ENCODE data around the gene WFDC9. TPM values are rescaled to one million over a fixed set of nuclear protein-coding genes. Genes with fewer than 3 reads are reported as not detected.
"Not testable (repeated sequence)": the region's sequence is repeated elsewhere in the genome, so short reads cannot be mapped to it uniquely, and the experiment has no call there.

WFDC9 gene
- not detected in 2 replicates for total RNA-seq (2014; rRNA removed; shearing (Covaris generic))

DNA sequence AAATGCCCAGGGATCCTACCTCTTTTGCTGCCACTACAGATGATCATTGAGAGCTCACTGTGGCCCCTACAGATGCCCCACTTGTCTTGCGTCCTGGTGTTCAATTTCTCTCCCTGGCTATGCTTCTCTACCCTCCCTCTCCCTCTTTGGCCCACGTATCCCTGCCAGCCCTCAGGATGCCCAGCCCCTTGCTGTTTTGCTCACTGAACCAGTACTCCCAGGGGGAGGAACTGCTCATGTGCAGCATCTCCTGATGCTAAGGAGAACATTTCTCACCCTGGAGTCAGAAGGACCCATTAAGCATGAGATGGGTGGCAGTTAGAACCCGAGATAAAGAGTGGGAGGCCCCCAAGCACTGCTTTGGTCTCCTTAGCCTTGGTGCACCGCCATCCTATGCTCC lies at the start of gene WFDC9:
WFDC9 (minus strand) TSS at position 101 of the 400 bp plus-strand sequence. CDS start 21,103 bp downstream, outside the sequence.
- DNase-seq (ENCODE audit: low read depth in 1 of 2, low spot score in 2 of 2) = no peak
- H3K4me3 ChIP-seq = no peak within 1 kb of the TSS
- H3K27me3 ChIP-seq (replicated peaks) = peaks cover 4% of the 10 kb centered on the region

DNA sequence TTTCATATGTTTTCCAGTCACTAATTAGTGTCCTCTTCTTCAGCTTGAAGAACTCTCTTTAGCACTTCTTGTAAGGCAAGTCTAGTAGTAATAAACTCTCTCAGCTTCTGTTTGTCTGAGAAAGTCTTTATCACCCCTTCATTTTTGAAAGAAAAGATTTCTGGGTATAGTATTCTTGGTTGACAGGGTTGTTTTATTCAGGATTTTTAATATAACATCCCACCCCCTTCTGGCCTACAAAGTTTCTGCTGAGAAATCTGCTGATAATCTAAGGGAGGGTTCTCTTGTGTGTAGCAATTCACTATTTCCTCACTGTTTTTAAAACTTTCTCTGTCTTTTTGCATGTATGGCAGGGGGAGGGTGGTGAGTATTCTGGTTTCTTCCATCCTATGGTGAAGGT lies 48.6 kb upstream of the WFDC9 start:
- H3K27ac ChIP-seq = no peak overlapping the region
- H3K27me3 ChIP-seq (replicated peaks) = no peaks in the 10 kb centered on the region; the same call in 1 of the 2 replicates
- H3K36me3 ChIP-seq = no peaks in the 10 kb centered on the region
- DNase-seq (ENCODE audit: low read depth in 1 of 2, low spot score in 2 of 2) = no peak
- H3K4me1 ChIP-seq (replicated peaks) = no peaks in the 10 kb centered on the region
- H3K9me3 ChIP-seq (replicated peaks) = peaks cover 6% of the 10 kb centered on the region; the same call in 1 of the 2 replicates
- no peak overlapping the region for H3K4me3 ChIP-seq

More for the DNA sequence above, at the start of gene WFDC9:
- Histone ChIP-seq H3K4me1 (replicated peaks) (no peaks in the 10 kb centered on the region), H3K9me3 (replicated peaks) (no peaks in the 10 kb centered on the region), H3K36me3 (no peaks in the 10 kb centered on the region), H3K27ac (no peak within 1 kb of the TSS)

DNA sequence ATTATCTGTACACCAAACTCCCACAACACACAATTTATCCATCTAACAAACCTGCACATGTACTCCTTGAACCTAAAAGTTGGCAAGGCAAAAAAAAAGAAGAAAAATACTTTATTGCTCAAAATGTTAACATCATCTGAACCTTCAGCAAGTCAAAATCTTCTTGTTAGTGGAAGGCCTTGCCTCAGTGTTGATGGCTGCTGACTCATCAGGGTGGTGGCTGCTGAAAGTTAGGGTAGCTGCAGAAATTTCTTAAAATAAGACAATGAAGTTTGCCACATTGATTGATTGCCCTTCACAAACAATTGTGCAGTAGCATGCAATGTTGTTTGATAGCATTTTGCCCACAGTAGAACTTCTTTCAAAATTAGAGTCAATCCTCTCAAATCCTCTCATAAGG lies 41.7 kb upstream of the WFDC9 start:
- Histone ChIP-seq H3K27ac (no peak overlapping the region), H3K4me3 (no peak overlapping the region), H3K36me3 (no peaks in the 10 kb centered on the region), H3K27me3 (replicated peaks) (peaks cover 4% of the 10 kb centered on the region), H3K4me1 (replicated peaks) (no peaks in the 10 kb centered on the region), H3K9me3 (replicated peaks) (no peaks in the 10 kb centered on the region)
- no peak for DNase-seq (ENCODE audit: low read depth in 1 of 2, low spot score in 2 of 2)

DNA sequence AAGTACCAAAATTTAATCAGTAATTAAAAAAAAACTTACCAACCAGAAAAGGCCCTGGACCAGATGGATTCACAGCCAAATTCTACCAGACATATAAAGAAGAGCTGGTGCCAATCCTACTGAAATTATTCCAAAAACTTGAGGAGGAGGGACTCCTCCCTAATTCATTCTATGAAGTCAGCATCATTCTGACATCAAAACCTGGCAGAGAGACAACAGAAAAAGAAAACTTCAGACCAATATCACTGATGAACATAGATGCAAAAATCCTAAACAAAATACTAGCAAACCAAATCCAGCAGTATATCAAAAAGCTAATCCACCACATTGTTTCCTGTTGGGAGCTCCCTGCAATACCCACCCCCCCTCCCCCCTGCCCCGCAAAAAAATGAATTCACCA lies 39.1 kb upstream of the WFDC9 start, which contains the start of gene WFDC11:
WFDC11 (minus strand) TSS at position 101 of the 400 bp plus-strand sequence. CDS start 19,639 bp downstream, outside the sequence.
- Histone ChIP-seq H3K27me3 (replicated peaks) (peaks cover 4% of the 10 kb centered on the region; the same call in 1 of the 2 replicates), H3K4me1 (replicated peaks) (no peaks in the 10 kb centered on the region), H3K9me3 (replicated peaks) (no peaks in the 10 kb centered on the region), H3K36me3 (no peaks in the 10 kb centered on the region), H3K4me3 (no peak within 1 kb of the TSS), H3K27ac (no peak within 1 kb of the TSS)
- DNase-seq (ENCODE audit: low read depth in 1 of 2, low spot score in 2 of 2) = no peak

DNA sequence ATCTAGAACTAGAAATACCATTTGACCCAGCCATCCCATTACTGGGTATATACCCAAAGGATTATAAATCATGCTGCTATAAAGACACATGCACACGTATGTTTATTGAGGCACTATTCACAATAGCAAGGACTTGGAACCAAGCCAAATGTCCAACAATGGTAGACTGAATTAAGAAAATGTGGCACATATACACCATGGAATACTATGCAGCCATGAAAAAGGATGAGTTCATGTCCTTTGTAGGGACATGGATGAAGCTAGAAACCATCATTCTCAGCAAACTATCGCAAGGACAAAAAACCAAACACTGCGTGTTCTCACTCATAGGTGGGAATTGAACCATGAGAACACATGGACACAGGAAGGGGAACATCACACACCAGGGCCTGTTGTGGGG lies 26.0 kb upstream of the WFDC9 start:
- H3K36me3 ChIP-seq; H3K9me3 ChIP-seq (replicated peaks); H3K4me3 ChIP-seq; H3K27ac ChIP-seq; DNase-seq (ENCODE audit: low read depth in 1 of 2, low spot score in 2 of 2); H3K4me1 ChIP-seq (replicated peaks); H3K27me3 ChIP-seq (replicated peaks): not testable (repeated sequence)

DNA sequence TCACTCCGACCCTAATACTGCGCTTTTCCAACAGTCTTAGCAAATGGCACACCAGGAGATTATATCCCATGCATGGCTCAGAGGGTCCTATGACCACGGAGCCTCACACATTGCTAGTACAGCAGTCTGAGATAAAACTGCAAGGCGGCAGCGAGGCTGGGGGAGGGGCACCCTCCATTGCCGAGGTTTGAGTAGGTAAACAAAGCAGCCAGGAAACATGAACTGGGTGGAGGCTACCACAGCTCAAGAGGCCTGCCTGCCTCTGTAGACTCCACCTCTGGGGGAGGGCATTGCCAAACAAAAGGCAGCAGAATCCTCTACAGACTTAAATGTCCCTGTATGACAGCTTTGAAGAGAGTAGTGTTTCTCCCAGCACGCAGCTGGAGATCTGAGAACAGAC lies 20.6 kb upstream of the WFDC9 start:
- DNase-seq (ENCODE audit: low read depth in 1 of 2, low spot score in 2 of 2); H3K4me1 ChIP-seq (replicated peaks); H3K9me3 ChIP-seq (replicated peaks); H3K36me3 ChIP-seq; H3K27ac ChIP-seq; H3K4me3 ChIP-seq; H3K27me3 ChIP-seq (replicated peaks): not testable (repeated sequence)

DNA sequence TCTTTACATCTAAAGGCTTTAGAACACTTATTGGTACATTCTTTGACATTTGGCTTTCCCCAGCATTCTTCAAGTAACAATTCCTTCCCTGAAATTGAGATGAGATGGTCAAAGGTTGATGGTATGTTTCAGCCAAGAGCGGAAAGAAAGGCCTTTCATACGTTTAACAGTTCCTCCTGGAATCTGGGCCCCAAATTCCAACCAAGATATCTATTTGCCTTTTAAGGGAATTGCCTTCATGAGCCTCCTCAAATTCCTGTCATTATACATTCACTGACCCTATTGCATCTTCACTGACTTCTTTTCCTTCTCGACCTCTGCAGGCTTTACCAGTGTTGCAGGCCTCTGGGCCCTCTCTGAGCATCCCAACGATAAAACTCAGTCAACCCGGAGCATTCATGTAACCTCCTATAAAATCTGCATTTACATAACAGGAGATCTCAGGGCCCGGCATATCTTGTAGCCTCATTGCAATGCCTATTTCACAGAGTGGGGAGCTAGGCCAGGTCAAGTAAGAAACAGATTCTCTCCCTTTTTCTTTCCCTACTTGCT lies 18.3 kb upstream of the WFDC9 start:
- Histone ChIP-seq H3K4me3 (no peak overlapping the region), H3K27me3 (replicated peaks) (0 out of 2 replicates have a peak, but pooled peaks cover 6% of the 10 kb centered on the region), H3K9me3 (replicated peaks) (no peaks in the 10 kb centered on the region), H3K4me1 (replicated peaks) (no peaks in the 10 kb centered on the region), H3K36me3 (no peaks in the 10 kb centered on the region), H3K27ac (no peak overlapping the region)
- DNase-seq (ENCODE audit: low read depth in 1 of 2, low spot score in 2 of 2) = no peak

DNA sequence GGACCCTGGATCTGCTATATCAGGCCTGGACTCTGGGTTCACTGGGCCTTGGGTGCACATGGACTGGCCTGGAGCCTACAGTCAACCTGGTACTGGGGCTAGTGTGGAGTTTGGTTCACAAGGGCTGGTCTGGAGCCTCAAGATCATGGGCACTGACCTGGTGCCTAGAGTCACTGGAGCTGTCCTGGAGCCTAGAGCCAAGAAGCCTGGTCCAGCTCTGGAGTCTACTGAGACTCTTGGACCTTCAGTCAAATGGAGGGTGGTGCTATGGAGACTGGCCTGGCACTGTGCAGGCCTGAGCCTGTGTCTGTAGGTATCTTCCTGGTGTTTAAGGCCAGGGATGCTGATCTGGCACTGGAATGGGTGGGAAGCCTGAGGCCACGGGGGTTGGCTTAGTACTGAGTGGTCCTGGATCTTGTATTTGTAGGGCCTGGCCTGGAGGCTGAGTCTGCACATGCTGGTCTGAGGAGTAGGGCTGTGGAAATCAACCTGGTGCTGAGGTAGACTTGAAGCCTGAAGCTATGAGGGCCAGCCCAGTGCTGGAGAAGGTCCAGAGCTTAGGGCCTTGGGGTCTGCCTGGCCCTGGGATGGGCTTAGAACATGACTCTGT lies 16.5 kb upstream of the WFDC9 start:
- H3K27ac ChIP-seq = no peak overlapping the region
- no peak for DNase-seq (ENCODE audit: low read depth in 1 of 2, low spot score in 2 of 2)
- H3K27me3 ChIP-seq (replicated peaks) = 0 out of 2 replicates have a peak, but pooled peaks cover 6% of the 10 kb centered on the region
- H3K9me3 ChIP-seq (replicated peaks) = no peaks in the 10 kb centered on the region
- no peaks in the 10 kb centered on the region for H3K36me3 ChIP-seq
- no peak overlapping the region for H3K4me3 ChIP-seq
- no peaks in the 10 kb centered on the region for H3K4me1 ChIP-seq (replicated peaks)

DNA sequence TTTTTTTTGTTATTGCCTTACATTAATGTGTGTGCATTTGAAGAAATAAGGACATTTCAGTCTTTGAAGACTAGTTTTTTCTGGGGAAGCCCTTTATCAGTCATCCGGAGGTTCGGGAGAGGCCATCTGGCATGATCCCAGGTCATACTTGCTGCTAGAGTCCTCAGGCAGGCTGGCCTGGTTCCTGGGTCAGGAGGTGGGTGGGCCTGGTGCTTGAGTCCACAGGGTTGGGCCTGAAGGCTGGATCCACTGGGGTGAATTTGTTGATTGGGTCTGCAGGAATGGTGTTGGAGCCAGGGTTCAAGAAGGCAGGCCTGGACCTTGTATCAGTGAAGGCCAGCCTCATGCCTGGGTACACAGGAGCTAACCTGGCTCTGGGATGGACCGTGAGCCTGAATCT lies 15.8 kb upstream of the WFDC9 start:
- no peak for DNase-seq (ENCODE audit: low read depth in 1 of 2, low spot score in 2 of 2)
- Histone ChIP-seq H3K4me1 (replicated peaks) (no peaks in the 10 kb centered on the region), H3K27ac (no peak overlapping the region), H3K36me3 (no peaks in the 10 kb centered on the region), H3K4me3 (no peak overlapping the region), H3K9me3 (replicated peaks) (no peaks in the 10 kb centered on the region), H3K27me3 (replicated peaks) (0 out of 2 replicates have a peak, but pooled peaks cover 6% of the 10 kb centered on the region)

DNA sequence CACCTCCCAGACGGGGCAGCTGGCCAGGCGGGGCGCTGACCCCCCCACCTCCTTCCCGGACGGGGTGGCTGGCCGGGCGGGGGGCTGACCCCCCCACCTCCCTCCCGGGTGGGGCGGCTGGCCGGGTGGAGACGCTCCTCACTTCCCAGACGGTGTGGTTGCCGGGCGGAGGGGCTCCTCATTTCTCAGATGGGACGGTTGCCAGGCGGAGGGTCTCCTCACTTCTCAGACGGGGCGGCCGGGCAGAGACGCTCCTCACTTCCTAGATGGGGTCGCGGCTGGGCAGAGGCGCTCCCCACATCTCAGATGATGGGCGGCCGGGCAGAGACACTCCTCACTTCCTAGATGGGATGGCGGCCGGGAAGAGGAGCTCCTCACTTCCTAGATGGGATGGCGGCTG lies 14.8 kb upstream of the WFDC9 start:
- H3K27me3 ChIP-seq (replicated peaks); H3K27ac ChIP-seq; DNase-seq (ENCODE audit: low read depth in 1 of 2, low spot score in 2 of 2); H3K4me3 ChIP-seq; H3K4me1 ChIP-seq (replicated peaks); H3K9me3 ChIP-seq (replicated peaks); H3K36me3 ChIP-seq: not testable (repeated sequence)

DNA sequence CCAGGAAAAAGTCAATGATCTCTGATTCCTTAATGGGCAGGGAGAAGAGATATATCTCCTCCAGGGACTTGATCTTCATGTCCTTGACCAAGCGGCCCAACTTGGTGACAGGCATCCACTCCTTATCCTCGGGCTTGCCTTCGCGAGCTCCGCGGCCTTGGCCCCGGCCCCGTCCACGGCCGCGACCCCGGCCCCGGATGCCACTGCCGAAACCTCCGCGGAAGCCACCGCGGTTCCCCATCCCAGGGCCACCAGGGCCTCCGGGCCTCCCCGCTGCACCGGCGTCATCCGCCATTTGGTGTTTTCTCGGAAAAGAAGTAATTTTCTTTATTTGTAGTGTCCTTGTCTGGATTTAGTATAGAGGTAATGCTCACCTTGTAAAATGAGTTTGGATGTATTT lies 10.0 kb upstream of the WFDC9 start:
- not testable (repeated sequence) for H3K4me1 ChIP-seq (replicated peaks); H3K27ac ChIP-seq; H3K27me3 ChIP-seq (replicated peaks); H3K36me3 ChIP-seq; H3K4me3 ChIP-seq; H3K9me3 ChIP-seq (replicated peaks); DNase-seq (ENCODE audit: low read depth in 1 of 2, low spot score in 2 of 2)

DNA sequence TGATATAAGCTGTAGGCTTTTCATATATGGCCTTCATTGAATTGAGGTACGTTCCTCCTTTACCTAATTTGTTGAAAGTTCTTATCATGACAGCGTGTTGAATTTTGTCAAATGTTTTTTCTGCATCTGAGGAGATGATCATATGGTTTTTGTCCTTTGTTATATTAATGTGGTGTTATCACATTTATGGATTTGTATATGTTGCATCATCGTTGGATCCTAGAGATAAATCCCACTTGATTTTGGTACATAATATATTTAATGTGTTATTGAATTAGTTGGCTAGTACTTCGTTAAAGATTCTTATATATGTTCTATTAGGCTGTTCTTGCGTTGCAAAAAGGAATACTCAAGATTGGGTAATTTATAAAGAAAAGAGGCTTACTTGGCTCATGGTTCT lies 8.6 kb upstream of the WFDC9 start:
- no peak for DNase-seq (ENCODE audit: low read depth in 1 of 2, low spot score in 2 of 2)
- Histone ChIP-seq H3K27ac (no peak overlapping the region), H3K4me3 (no peak overlapping the region), H3K27me3 (replicated peaks) (no peaks in the 10 kb centered on the region), H3K36me3 (no peaks in the 10 kb centered on the region), H3K9me3 (replicated peaks) (no peaks in the 10 kb centered on the region), H3K4me1 (replicated peaks) (no peaks in the 10 kb centered on the region)

DNA sequence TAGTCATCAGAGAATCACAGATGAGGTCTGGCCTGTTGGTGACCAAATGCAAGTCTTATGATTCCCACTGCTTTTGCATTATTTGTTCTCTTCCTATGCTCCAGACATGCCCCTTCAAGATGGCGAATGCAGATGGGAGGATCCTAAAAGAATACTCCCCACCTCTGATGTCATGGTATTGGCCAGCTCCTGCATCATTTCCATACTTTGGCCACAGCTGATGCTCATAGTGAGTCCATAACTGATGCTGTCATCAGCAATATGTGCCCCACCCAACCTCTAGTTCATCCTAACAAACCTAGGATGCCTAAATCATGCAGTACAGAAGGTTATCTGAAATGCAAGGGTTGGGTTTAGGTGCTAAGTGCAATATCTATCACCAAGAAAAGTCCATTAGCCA lies 5.4 kb upstream of the WFDC9 start:
- Histone ChIP-seq H3K36me3 (no peaks in the 10 kb centered on the region), H3K9me3 (replicated peaks) (no peaks in the 10 kb centered on the region), H3K27ac (no peak overlapping the region), H3K4me3 (no peak overlapping the region), H3K4me1 (replicated peaks) (no peaks in the 10 kb centered on the region), H3K27me3 (replicated peaks) (no peaks in the 10 kb centered on the region; the same call in 1 of the 2 replicates)
- DNase-seq (ENCODE audit: low read depth in 1 of 2, low spot score in 2 of 2) = no peak

DNA sequence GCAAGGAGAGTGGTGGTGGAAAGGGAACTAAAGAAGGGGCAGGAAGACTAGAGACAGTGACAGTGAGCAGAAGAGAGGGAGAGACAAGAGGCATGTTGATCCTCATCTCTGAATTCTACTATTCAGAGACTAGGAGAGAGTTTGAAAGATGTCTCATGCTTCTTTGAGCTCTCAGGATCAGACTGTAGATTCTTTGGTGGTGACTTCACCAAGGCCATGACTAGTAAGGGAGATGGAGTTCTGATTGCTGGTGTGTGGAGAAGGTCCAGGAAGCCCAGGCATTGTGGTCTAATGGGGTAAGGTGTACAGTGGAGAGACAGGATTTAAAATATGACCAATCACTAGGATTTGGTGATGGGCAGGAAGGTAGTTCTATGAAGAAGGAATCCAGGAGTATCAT lies 713 bp downstream of the WFDC9 start:
- no peak overlapping the region for H3K27ac ChIP-seq
- no peak for DNase-seq (ENCODE audit: low read depth in 1 of 2, low spot score in 2 of 2)
- no peak overlapping the region for H3K4me3 ChIP-seq
- peaks cover 4% of the 10 kb centered on the region for H3K27me3 ChIP-seq (replicated peaks)
- no peaks in the 10 kb centered on the region for H3K4me1 ChIP-seq (replicated peaks)
- no peaks in the 10 kb centered on the region for H3K36me3 ChIP-seq
- H3K9me3 ChIP-seq (replicated peaks) = no peaks in the 10 kb centered on the region
